OCI-LY7 (cell line): ENCODE results near the gene ADRB1.

Experiments used
- EZH2phosphoT487 ChIP-seq: fragments of 200-600 bp; sonication (generic); IDR thresholded peaks from 2 replicates; pipeline ENCODE4 v1.6.1; 2018; ENCODE audit warnings: low read depth, borderline replicate concordance, mild to moderate bottlenecking, mixed run types, antibody characterized with exemption, low read length, moderate library complexity, mixed read lengths
- TF ChIP-seq, protein P1 (sequence below): fragments of 200-600 bp; sonication (generic); conservative IDR thresholded peaks from 2 replicates; pipeline ENCODE4 v1.5.1; 2014; ENCODE audit warnings: mild to moderate bottlenecking, antibody characterized with exemption, low read length, moderate library complexity, mixed read lengths

DNA sequence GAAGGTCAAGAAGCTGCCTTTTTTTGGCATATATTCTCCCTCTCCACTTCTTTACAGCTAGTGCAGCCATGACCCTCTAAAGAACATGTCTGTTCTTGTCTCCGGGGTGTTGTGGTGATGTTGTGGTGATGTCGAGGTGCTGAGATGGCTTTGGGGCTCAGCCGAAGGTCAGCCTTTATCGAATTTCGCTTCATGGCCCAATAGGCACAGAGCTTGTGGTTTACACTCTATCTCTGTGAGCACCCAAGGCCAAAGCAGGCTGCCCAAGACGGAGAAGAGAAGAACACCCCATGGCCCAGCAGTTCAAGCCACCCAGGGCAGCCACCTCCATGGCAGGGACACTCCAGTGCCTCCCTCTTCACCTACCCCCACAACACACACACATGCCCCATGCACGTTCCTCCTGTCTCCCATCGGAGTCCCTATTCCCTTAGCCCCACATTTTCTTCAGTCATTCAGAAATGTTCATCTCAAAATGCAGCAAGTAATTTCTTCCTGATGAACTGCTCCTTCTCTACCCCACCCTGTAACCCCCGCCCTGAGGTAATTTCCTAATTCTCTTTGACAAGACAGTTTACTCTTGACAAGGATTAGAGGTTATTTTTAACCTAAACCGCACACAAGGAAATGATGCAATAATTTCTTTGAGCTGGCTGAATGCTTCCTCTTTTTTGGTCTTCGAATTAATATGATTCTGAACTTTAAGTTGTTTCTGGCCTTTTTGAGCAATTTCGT lies 18.6 kb upstream of the ADRB1 start:
- TF ChIP-seq, protein P1, sequence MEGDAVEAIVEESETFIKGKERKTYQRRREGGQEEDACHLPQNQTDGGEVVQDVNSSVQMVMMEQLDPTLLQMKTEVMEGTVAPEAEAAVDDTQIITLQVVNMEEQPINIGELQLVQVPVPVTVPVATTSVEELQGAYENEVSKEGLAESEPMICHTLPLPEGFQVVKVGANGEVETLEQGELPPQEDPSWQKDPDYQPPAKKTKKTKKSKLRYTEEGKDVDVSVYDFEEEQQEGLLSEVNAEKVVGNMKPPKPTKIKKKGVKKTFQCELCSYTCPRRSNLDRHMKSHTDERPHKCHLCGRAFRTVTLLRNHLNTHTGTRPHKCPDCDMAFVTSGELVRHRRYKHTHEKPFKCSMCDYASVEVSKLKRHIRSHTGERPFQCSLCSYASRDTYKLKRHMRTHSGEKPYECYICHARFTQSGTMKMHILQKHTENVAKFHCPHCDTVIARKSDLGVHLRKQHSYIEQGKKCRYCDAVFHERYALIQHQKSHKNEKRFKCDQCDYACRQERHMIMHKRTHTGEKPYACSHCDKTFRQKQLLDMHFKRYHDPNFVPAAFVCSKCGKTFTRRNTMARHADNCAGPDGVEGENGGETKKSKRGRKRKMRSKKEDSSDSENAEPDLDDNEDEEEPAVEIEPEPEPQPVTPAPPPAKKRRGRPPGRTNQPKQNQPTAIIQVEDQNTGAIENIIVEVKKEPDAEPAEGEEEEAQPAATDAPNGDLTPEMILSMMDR: no peak
- no peak for TF ChIP-seq EZH2phosphoT487
